ENCODE measurements around the gene SPOPL. TPM values are rescaled to one million over a fixed set of nuclear protein-coding genes. Genes with fewer than 3 reads are reported as not detected.
"Not testable (repeated sequence)": the region's sequence is repeated elsewhere in the genome, so short reads cannot be mapped to it uniquely, and the experiment has no call there.

Gene SPOPL
- total RNA-seq, 1 donor from 2014 or later: 9.4 TPM

DNA sequence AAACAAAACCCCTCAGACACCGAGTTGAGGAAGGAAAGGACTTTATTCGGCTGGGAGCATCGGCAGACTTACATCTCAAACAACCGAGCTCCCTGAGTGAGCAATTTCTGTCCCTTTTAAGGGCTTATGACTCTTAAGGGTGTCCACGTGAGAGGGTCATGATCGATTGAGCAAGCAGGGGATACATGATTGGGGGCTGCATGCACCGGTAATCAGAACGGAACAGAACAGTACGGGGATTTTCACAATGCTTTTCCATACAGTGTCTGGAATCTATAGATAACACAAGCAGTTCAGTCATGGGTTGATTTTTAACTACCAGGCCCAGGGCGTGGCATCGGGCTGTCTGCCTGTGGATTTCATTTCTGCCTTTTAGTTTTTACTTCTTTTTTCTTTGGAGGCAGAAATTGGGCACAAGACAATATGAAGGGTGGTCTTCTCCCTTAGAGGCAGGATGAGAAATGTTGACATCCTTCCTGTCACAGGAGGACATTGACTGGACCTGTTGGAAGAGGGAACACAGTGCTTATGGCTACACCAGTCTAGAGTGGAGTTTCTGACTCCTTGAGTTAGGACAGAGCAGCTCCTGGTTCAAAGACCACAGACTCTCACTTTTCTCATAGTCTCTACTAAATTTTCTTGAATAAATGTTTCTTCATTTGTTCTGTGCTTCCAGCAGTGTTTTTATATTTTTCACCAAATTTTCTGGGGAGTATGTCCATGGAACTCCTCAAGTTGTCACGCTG, 35.8 kb downstream of the SPOPL start:
- peaks cover 3 to 5% (median 4%) of the 10 kb centered on the region in 3 donors for H3K36me3 ChIP-seq (ENCODE audit: control insufficient read depth in 3 of 3, insufficient read depth in 3 of 3, low read length in 3 of 3)
- no peak overlapping the region for H3K27ac ChIP-seq (ENCODE audit: low read depth, low read length)
- no peak overlapping the region for H3K4me3 ChIP-seq (ENCODE audit: low read length in 3 of 3)
- no peaks in the 10 kb centered on the region for H3K4me1 ChIP-seq (ENCODE audit: control insufficient read depth in 3 of 3, insufficient read depth in 3 of 3, low read length in 3 of 3)
- no peak overlapping the region for H3K9ac ChIP-seq (ENCODE audit: low read depth in 1 of 3, low read length in 3 of 3)
- no peaks in the 10 kb centered on the region for H3K27me3 ChIP-seq (ENCODE audit: control insufficient read depth in 3 of 3, insufficient read depth in 3 of 3, low read length in 3 of 3)
- H3K9me3 ChIP-seq (ENCODE audit: control insufficient read depth in 3 of 3, low read length in 3 of 3): no peaks in the 10 kb centered on the region

DNA sequence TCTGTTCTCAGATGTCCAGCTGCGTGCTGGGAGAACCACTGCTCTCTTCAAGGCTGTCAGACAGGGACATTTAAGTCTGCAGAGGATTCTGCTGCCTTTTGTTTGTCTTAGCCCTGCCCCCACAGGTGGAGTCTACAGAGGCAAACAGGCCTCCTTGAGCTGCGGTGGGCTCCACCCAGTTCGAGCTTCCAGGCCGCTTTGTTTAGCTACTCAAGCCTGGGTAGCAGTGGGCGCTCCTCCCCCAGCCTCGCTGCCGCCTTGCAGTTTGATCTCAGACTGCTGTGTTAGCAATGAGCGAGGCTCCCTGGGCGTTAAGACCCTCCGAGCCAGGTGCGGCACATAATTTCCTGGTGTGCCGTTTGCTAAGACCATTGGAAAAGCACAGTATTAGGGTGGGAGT, 42.6 kb downstream of the SPOPL start:
- not testable (repeated sequence) for H3K4me1 ChIP-seq (ENCODE audit: control insufficient read depth in 3 of 3, insufficient read depth in 3 of 3, low read length in 3 of 3); H3K9me3 ChIP-seq (ENCODE audit: control insufficient read depth in 3 of 3, low read length in 3 of 3); H3K4me3 ChIP-seq (ENCODE audit: low read length in 3 of 3)

GRCh38 chr2:138548796-138549195, 47.2 kb downstream of the SPOPL start:
- H3K27me3 ChIP-seq (ENCODE audit: control insufficient read depth in 3 of 3, insufficient read depth in 3 of 3, low read length in 3 of 3): no peaks in the 10 kb centered on the region
- H3K9ac ChIP-seq (ENCODE audit: low read depth in 1 of 3, low read length in 3 of 3): no peak overlapping the region
- H3K9me3 ChIP-seq (ENCODE audit: control insufficient read depth in 3 of 3, low read length in 3 of 3): no peaks in the 10 kb centered on the region

More for the DNA sequence above, 42.6 kb downstream of the SPOPL start:
- not testable (repeated sequence) for H3K36me3 ChIP-seq (ENCODE audit: control insufficient read depth in 3 of 3, insufficient read depth in 3 of 3, low read length in 3 of 3); H3K9ac ChIP-seq (ENCODE audit: low read depth in 1 of 3, low read length in 3 of 3); H3K27me3 ChIP-seq (ENCODE audit: control insufficient read depth in 3 of 3, insufficient read depth in 3 of 3, low read length in 3 of 3); H3K27ac ChIP-seq (ENCODE audit: low read depth, low read length)

DNA sequence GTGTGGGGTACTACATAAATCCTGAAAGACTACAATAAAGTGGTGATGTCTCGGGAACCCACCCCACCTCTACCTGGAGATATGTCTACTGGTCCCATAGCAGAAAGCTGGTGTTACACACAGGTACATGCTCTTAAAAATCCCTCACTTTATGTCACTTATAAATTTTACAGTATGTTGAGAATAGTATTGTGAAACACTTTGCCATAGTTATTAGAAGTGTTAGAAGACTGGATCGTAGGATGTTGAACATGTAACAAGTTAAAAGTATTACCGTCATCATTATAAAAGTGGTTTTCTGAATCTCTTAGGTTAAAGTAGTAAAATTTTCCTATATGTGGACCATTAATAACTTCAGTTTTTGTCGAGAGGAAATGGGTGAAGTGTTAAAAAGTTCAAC, 48.6 kb downstream of the SPOPL start:
- Histone ChIP-seq H3K9me3 (ENCODE audit: control insufficient read depth in 3 of 3, low read length in 3 of 3) (no peaks in the 10 kb centered on the region), H3K9ac (ENCODE audit: low read depth in 1 of 3, low read length in 3 of 3) (no peak overlapping the region), H3K4me3 (ENCODE audit: low read length in 3 of 3) (no peak overlapping the region), H3K36me3 (ENCODE audit: control insufficient read depth in 3 of 3, insufficient read depth in 3 of 3, low read length in 3 of 3) (peaks cover 0 to 9% (median 0%) of the 10 kb centered on the region in 3 donors), H3K27me3 (ENCODE audit: control insufficient read depth in 3 of 3, insufficient read depth in 3 of 3, low read length in 3 of 3) (no peaks in the 10 kb centered on the region), H3K4me1 (ENCODE audit: control insufficient read depth in 3 of 3, insufficient read depth in 3 of 3, low read length in 3 of 3) (no peaks in the 10 kb centered on the region), H3K27ac (ENCODE audit: low read depth, low read length) (no peak overlapping the region)

More at GRCh38 chr2:138548796-138549195, 47.2 kb downstream of the SPOPL start:
- Histone ChIP-seq H3K36me3 (ENCODE audit: control insufficient read depth in 3 of 3, insufficient read depth in 3 of 3, low read length in 3 of 3) (no peaks in the 10 kb centered on the region), H3K4me3 (ENCODE audit: low read length in 3 of 3) (no peak overlapping the region), H3K4me1 (ENCODE audit: control insufficient read depth in 3 of 3, insufficient read depth in 3 of 3, low read length in 3 of 3) (no peaks in the 10 kb centered on the region), H3K27ac (ENCODE audit: low read depth, low read length) (no peak overlapping the region)

- H3K4me3 ChIP-seq (ENCODE audit: low read length in 3 of 3): no peak overlapping the region
- no peaks in the 10 kb centered on the region for H3K27me3 ChIP-seq (ENCODE audit: control insufficient read depth in 3 of 3, insufficient read depth in 3 of 3, low read length in 3 of 3)
- H3K27ac ChIP-seq (ENCODE audit: low read depth, low read length): no peak overlapping the region
- no peaks in the 10 kb centered on the region for H3K4me1 ChIP-seq (ENCODE audit: control insufficient read depth in 3 of 3, insufficient read depth in 3 of 3, low read length in 3 of 3)
- no peaks in the 10 kb centered on the region for H3K9me3 ChIP-seq (ENCODE audit: control insufficient read depth in 3 of 3, low read length in 3 of 3)
- H3K9ac ChIP-seq (ENCODE audit: low read depth in 1 of 3, low read length in 3 of 3): peak overlapping the region in 1 of 3 donors; percentile 40
- peaks cover 0 to 9% (median 0%) of the 10 kb centered on the region in 3 donors for H3K36me3 ChIP-seq (ENCODE audit: control insufficient read depth in 3 of 3, insufficient read depth in 3 of 3, low read length in 3 of 3)
Measured at GRCh38 chr2:138550670-138551287, 49.2 kb downstream of the SPOPL start.

DNA sequence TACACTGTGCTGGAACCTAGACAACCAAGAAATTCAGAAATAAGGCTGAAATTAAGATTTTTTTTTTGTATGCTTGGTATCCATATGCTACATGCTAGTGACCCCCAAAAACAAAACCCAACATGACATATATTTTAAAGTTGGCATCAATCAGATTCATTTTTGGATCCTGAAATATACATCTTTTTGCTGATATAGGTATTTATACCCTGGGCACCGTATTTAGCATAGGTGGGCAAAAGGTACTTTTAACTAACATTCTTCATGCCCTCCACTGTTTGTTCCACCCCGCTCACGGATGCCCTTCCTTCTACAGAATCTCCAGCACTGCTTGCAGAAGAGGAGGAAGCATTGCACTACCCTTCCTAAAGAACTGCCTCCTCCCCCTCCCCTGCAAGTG, 52.6 kb downstream of the SPOPL start:
- Histone ChIP-seq H3K9ac (ENCODE audit: low read depth in 1 of 3, low read length in 3 of 3) (no peak overlapping the region), H3K36me3 (ENCODE audit: control insufficient read depth in 3 of 3, insufficient read depth in 3 of 3, low read length in 3 of 3) (peaks cover 0 to 10% (median 0%) of the 10 kb centered on the region in 3 donors), H3K27me3 (ENCODE audit: control insufficient read depth in 3 of 3, insufficient read depth in 3 of 3, low read length in 3 of 3) (no peaks in the 10 kb centered on the region), H3K9me3 (ENCODE audit: control insufficient read depth in 3 of 3, low read length in 3 of 3) (no peaks in the 10 kb centered on the region), H3K27ac (ENCODE audit: low read depth, low read length) (no peak overlapping the region), H3K4me3 (ENCODE audit: low read length in 3 of 3) (no peak overlapping the region), H3K4me1 (ENCODE audit: control insufficient read depth in 3 of 3, insufficient read depth in 3 of 3, low read length in 3 of 3) (no peaks in the 10 kb centered on the region)

DNA sequence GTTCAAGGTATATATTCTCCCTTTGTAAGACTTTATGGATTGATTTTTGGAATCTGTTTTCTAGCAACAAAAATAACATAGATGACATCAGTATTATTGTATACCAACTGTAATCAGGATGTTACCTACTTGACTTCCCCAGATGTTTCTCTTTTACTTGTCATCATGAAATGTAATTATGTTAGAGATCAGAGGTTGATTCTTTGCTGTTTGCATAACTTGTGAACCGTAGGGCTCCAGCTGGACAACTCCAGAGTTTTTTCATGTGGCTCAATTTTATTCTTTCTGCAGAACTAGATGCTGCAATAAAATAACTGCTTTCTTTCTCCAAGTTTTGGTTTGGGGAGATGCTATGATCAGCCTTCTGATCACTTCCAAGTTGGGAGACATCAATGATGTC, 58.1 kb downstream of the SPOPL start:
- peaks cover 0 to 14% (median 0%) of the 10 kb centered on the region in 3 donors for H3K36me3 ChIP-seq (ENCODE audit: control insufficient read depth in 3 of 3, insufficient read depth in 3 of 3, low read length in 3 of 3)
- H3K27ac ChIP-seq (ENCODE audit: low read depth, low read length): no peak overlapping the region
- no peaks in the 10 kb centered on the region for H3K9me3 ChIP-seq (ENCODE audit: control insufficient read depth in 3 of 3, low read length in 3 of 3)
- H3K4me3 ChIP-seq (ENCODE audit: low read length in 3 of 3): no peak overlapping the region
- H3K4me1 ChIP-seq (ENCODE audit: control insufficient read depth in 3 of 3, insufficient read depth in 3 of 3, low read length in 3 of 3): no peaks in the 10 kb centered on the region
- H3K27me3 ChIP-seq (ENCODE audit: control insufficient read depth in 3 of 3, insufficient read depth in 3 of 3, low read length in 3 of 3): no peaks in the 10 kb centered on the region
- no peak overlapping the region for H3K9ac ChIP-seq (ENCODE audit: low read depth in 1 of 3, low read length in 3 of 3)

DNA sequence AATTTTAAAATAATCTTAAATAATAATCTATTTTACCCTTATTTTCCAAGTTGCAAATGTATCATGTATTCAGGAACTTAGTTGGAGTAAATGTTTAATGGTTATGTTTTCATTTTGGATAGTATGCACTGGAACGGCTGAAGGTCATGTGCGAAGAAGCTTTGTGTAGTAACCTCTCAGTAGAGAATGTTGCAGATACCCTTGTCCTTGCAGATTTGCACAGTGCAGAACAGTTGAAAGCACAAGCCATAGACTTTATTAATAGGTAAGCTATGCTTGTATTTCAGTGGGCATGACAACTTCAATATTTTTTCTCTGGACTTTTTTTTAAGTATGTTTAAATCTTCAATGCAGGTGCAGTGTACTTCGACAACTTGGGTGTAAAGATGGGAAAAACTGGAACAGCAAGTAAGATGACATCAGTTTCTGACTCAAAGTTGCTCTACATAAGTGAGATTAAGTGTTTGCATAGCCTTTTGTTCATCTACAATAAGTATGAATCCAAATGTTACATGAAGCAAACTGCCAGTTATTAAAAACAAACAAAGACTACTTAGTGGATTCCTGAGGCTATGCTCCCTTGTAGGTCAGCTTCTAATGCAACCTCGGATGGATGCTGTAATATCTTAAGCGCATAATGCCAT, 63.1 kb downstream of the SPOPL start:
- Histone ChIP-seq H3K4me1 (ENCODE audit: control insufficient read depth in 3 of 3, insufficient read depth in 3 of 3, low read length in 3 of 3) (no peaks in the 10 kb centered on the region), H3K9ac (ENCODE audit: low read depth in 1 of 3, low read length in 3 of 3) (no peak overlapping the region), H3K36me3 (ENCODE audit: control insufficient read depth in 3 of 3, insufficient read depth in 3 of 3, low read length in 3 of 3) (peaks cover 4 to 22% (median 5%) of the 10 kb centered on the region in 3 donors), H3K27me3 (ENCODE audit: control insufficient read depth in 3 of 3, insufficient read depth in 3 of 3, low read length in 3 of 3) (no peaks in the 10 kb centered on the region), H3K27ac (ENCODE audit: low read depth, low read length) (no peak overlapping the region), H3K4me3 (ENCODE audit: low read length in 3 of 3) (no peak overlapping the region), H3K9me3 (ENCODE audit: control insufficient read depth in 3 of 3, low read length in 3 of 3) (no peaks in the 10 kb centered on the region)

- no peaks in the 10 kb centered on the region for H3K27me3 ChIP-seq (ENCODE audit: control insufficient read depth in 3 of 3, insufficient read depth in 3 of 3, low read length in 3 of 3)
- H3K36me3 ChIP-seq (ENCODE audit: control insufficient read depth in 3 of 3, insufficient read depth in 3 of 3, low read length in 3 of 3): peaks cover 4 to 25% (median 5%) of the 10 kb centered on the region in 3 donors
- no peak overlapping the region for H3K9ac ChIP-seq (ENCODE audit: low read depth in 1 of 3, low read length in 3 of 3)
Measured at GRCh38 chr2:138565230-138565598, 63.6 kb downstream of the SPOPL start.

GRCh38 chr2:138572318-138572717, 70.7 kb downstream of the SPOPL start:
- Histone ChIP-seq H3K27me3 (ENCODE audit: control insufficient read depth in 3 of 3, insufficient read depth in 3 of 3, low read length in 3 of 3) (no peaks in the 10 kb centered on the region), H3K9ac (ENCODE audit: low read depth in 1 of 3, low read length in 3 of 3) (no peak overlapping the region), H3K36me3 (ENCODE audit: control insufficient read depth in 3 of 3, insufficient read depth in 3 of 3, low read length in 3 of 3) (peaks cover 6 to 27% (median 8%) of the 10 kb centered on the region in 3 donors), H3K4me1 (ENCODE audit: control insufficient read depth in 3 of 3, insufficient read depth in 3 of 3, low read length in 3 of 3) (no peaks in the 10 kb centered on the region), H3K4me3 (ENCODE audit: low read length in 3 of 3) (no peak overlapping the region), H3K27ac (ENCODE audit: low read depth, low read length) (no peak overlapping the region), H3K9me3 (ENCODE audit: control insufficient read depth in 3 of 3, low read length in 3 of 3) (no peaks in the 10 kb centered on the region)

More at GRCh38 chr2:138565230-138565598, 63.6 kb downstream of the SPOPL start:
- H3K4me3 ChIP-seq (ENCODE audit: low read length in 3 of 3): no peak overlapping the region
- H3K9me3 ChIP-seq (ENCODE audit: control insufficient read depth in 3 of 3, low read length in 3 of 3): no peaks in the 10 kb centered on the region
- H3K27ac ChIP-seq (ENCODE audit: low read depth, low read length): no peak overlapping the region
- H3K4me1 ChIP-seq (ENCODE audit: control insufficient read depth in 3 of 3, insufficient read depth in 3 of 3, low read length in 3 of 3): no peaks in the 10 kb centered on the region
